ENCODE data around the gene ITGBL1. TPM values are rescaled to one million over a fixed set of nuclear protein-coding genes. Genes with fewer than 3 reads are reported as not detected.
A peak's percentile ranks its signal among the peaks of the same experiment; 100 is the strongest.

ITGBL1 gene
- total RNA-seq, 4 donors from 2014 or later, result 1.3 to 3.5 (median 2.4) TPM

DNA sequence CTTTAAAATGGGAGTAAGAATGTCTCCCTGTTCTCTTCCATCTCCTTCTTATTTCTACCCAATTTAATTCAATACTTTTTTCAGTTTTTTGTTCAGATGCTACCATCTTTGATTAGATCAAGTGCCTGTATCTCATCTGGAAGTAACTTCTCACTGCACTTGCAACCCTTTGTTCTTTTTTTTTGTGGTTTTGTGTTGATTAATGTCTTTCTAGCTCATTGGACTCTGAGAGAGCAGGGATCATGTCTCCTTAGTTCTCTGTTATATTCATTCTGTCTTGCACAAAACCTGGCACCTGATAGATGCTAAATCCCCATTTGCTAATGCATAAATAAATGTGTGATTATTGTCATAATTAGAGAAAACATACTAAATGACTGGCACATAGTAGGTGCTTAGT lies 834 bp upstream of the ITGBL1 start:
- no peak for ATAC-seq (ENCODE audit: low FRiP score)
- no peak for DNase-seq (ENCODE audit: low spot score)
- TF ChIP-seq, protein P1, sequence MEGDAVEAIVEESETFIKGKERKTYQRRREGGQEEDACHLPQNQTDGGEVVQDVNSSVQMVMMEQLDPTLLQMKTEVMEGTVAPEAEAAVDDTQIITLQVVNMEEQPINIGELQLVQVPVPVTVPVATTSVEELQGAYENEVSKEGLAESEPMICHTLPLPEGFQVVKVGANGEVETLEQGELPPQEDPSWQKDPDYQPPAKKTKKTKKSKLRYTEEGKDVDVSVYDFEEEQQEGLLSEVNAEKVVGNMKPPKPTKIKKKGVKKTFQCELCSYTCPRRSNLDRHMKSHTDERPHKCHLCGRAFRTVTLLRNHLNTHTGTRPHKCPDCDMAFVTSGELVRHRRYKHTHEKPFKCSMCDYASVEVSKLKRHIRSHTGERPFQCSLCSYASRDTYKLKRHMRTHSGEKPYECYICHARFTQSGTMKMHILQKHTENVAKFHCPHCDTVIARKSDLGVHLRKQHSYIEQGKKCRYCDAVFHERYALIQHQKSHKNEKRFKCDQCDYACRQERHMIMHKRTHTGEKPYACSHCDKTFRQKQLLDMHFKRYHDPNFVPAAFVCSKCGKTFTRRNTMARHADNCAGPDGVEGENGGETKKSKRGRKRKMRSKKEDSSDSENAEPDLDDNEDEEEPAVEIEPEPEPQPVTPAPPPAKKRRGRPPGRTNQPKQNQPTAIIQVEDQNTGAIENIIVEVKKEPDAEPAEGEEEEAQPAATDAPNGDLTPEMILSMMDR (IDR thresholded peaks at IDR 0.05), result no peak

DNA sequence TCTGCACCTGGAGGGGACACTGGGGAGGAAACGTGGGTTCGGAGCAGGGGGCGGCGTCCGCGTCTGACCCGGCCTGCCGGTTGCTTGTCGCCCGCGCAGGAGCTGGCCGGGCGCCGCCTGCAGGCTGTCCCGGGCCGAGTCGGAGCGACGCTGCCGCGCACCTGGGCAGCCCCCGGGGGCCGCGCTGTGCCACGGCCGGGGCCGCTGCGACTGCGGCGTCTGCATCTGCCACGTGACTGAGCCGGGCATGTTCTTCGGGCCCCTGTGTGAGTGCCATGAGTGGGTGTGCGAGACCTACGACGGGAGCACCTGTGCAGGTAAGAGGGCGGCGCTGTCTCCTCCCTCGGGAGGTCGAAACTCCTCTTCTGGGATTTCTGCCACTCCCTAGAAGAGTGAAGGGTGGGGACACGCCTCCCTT lies 1.3 kb downstream of the ITGBL1 start:
- TF ChIP-seq, protein P1 (IDR thresholded peaks at IDR 0.05), result no peak
- no peak for ATAC-seq (ENCODE audit: low FRiP score)
- DNase-seq (ENCODE audit: low spot score), result no peak

DNA sequence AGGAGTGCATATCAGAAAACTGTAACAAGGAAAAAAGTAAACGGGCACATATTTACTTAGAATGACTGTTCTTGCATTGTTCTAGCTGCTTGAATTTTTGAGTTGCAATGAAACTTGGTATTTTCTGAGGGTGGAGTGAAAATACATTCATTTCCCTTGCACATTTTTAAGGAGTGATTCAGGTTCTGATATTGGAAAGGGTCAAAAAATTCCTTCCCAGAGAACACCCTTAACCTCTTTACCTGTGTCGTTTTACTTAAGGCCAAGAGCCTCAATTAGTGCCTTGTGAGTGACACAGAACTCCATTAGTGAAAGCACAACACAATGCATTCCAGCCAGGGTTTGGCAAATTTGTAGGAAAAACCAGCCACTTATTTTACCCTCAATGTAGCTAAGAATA lies 2.3 kb downstream of the ITGBL1 start:
- ATAC-seq (ENCODE audit: low FRiP score), result no peak
- DNase-seq (ENCODE audit: low spot score), result no peak
- TF ChIP-seq, protein P1 (IDR thresholded peaks at IDR 0.05), result no peak

DNA sequence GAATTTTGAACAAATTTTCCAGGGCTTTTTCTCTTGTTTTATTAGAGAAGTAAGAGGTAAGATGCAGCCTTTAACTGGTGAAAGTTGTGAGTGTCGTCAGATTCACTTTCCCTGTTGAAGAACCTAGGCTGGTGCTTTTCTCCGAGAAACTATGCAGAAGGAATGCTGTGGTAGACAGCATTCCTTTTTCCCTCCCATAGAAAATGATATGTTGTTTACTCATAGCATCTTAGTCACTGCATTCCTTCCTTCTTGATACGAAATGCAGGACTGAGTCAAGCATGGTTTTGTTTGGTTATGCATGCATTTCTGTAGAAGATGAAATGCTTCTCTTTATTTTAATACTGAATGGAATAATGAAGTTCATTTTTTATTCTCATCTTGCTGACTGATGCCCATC lies 3.4 kb downstream of the ITGBL1 start:
- DNase-seq (ENCODE audit: low spot score) (no peak), ATAC-seq (ENCODE audit: low FRiP score) (peak; percentile 84)

DNA sequence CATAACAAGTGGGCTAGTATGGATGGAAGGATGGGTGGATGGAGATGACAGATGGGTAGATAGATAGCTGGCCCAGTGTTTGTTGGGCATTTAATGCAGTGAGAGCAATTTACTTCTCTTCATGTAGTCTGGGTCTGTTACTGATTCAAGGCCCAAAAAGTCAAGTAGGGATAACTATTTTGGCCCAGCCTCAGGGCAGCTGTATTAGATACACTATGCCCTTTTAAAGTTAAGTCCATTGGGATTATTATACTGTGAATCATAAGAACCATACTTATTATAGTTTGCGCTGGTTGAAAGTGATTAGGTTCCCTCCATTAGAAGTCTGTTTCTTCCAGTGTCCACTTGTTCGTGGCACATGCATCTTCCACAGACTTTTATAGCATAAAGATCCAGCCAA lies 4.7 kb downstream of the ITGBL1 start:
- DNase-seq (ENCODE audit: low spot score) (no peak), ATAC-seq (ENCODE audit: low FRiP score) (no peak)
- TF ChIP-seq, protein P1 (IDR thresholded peaks at IDR 0.05), result no peak

More for the DNA sequence above, 3.4 kb downstream of the ITGBL1 start:
- TF ChIP-seq, protein P1 (IDR thresholded peaks at IDR 0.05), result no peak

DNA sequence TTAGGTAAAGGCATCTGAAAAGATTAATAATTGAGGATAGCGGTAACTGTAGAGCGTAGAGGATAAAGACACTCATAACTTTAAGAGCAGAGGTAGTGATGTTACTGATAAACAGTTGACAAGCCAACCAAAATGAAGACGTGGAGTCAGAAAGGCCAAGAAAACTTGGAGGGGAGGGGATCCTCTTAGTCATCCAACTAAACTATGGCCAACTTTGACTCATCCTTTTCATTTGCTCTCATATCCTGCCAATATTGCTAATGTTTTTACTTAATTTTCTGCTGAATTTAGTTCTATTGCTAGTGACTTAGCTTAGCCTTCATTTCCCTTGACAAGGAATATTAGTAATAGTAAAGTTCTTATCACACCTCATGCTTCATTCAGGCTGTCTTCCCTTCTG lies 13.4 kb downstream of the ITGBL1 start:
- ATAC-seq (ENCODE audit: low FRiP score), result no peak
- TF ChIP-seq, protein P1 (IDR thresholded peaks at IDR 0.05), result no peak
- DNase-seq (ENCODE audit: low spot score), result no peak

DNA sequence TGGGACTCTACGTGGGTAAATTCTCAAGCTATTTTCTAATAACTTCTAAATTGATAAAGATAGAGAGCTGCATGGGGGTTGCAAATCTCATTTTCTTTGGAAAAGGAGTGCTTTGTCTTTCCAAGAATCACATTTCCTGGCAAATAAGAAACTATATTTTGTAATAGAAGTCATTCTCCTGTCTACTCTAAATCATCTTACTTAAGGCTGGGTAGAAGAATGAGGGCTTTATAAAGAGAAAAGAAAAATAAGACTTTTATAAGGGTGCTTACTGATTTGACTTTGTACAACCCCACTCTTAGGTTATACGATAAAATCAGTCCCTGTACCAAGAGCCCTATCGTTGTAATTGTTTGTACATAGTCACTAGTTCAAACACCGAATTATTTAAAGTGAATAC lies 14.9 kb downstream of the ITGBL1 start:
- ATAC-seq (ENCODE audit: low FRiP score) (no peak), DNase-seq (ENCODE audit: low spot score) (no peak)
- TF ChIP-seq, protein P1 (IDR thresholded peaks at IDR 0.05), result no peak
